Measurements from ENCODE around the gene OCRL. TPM values are rescaled to one million over a fixed set of nuclear protein-coding genes. Genes with fewer than 3 reads are reported as not detected.
A peak's percentile ranks its signal among the peaks of the same experiment; 100 is the strongest.
"Not testable (repeated sequence)": the region's sequence is repeated elsewhere in the genome, so short reads cannot be mapped to it uniquely, and the experiment has no call there.

OCRL gene
- total RNA-seq, 1 experiment from 2014 or later, result 36.4 TPM

GRCh38 chrX:129531132-129531531 is 8.9 kb upstream of the OCRL start:
- no peak for DNase-seq (ENCODE audit: extremely low read depth, low read depth)

DNA sequence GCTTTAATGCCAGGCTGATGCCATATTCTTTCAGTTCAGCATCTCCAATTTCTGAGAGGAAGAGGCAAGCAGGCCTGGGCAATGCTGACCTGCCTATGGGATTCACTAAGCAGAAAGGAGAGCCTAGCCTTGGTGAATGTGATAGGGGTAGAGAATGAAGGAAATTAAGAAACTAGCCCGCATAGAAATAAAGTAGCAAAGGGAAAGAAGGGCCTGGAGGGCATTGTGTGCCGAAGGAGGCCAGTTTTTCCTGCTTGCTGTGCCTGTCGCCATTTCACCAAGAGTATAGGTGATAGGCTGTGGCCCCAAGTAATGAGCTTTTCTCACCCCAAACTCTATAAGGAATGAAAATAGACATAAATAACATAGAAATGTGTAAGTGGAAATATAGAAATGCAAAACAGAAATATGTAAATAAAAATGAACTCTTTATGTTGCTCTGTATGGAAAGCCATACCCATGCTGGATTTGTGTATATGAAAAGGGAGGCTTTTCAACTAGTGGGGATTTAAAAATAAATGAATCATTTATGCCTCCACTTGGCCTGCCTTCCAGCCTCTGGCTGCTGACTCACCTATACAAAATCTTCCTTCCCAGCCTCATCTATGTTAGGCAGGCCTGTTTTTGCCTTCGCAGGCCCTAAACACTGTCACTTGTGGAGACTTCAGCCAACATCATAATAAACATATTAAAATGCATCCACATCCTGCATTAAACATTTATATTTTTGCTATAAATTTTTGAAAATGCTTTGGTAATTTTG is 5.1 kb upstream of the OCRL start:
- no peak for DNase-seq (ENCODE audit: extremely low read depth, low read depth)

DNA sequence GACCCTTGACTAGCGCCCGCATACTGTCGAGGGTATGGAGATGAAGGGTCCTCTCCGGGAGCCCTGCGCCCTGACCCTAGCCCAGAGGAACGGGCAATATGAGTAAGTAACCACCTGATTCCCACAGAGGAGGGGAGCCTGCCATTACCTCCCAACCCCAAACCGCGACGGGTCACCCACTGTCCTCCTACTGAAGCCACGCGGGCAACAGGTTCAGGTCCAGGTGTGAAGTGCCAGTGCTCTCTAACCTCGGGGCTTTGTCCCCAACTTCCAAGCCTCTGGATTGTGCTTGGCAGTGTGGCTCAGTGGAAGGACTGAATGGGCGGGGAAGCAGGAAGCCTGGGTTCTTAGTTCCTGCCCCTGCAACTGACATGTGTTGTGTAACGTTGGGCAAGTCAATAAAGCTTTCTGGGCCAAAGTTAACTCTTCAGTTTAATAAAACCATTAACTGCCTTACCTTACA is 694 bp downstream of the OCRL start:
- DNase-seq (ENCODE audit: extremely low read depth, low read depth), result no peak

- no peak for DNase-seq (ENCODE audit: extremely low read depth, low read depth)
Measured at GRCh38 chrX:129544780-129545179, 4.7 kb downstream of the OCRL start.

- DNase-seq (ENCODE audit: extremely low read depth, low read depth), result no peak
Measured at GRCh38 chrX:129545408-129545807, 5.3 kb downstream of the OCRL start.

- DNase-seq (ENCODE audit: extremely low read depth, low read depth), result no peak
Measured at GRCh38 chrX:129549124-129549523, 9.1 kb downstream of the OCRL start.

- DNase-seq (ENCODE audit: extremely low read depth, low read depth), result no peak
Measured at GRCh38 chrX:129553619-129554288, 13.7 kb downstream of the OCRL start.

DNA sequence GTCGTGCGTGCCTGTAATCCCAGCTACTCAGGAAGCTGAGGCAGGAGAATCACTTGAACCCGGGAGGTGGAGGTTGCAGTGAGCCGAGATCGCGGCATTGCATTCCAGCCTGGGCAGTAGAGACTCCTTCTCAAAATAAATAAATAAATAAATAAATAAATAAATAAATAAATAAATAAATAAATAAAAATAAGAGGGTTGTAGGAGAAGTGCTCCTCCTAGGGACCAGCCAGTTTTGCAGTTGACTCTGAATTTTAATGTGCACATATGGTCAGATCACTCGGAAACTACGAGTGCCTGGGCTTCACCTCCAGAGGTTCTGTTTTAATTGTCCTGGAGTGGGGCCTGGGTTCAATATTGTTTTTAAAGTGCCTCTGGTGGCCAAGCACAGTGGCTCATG is 14.8 kb downstream of the OCRL start:
- DNase-seq (ENCODE audit: extremely low read depth, low read depth), result not testable (repeated sequence)

GRCh38 chrX:129556806-129557315 is 16.8 kb downstream of the OCRL start:
- DNase-seq (ENCODE audit: extremely low read depth, low read depth), result no peak

DNA sequence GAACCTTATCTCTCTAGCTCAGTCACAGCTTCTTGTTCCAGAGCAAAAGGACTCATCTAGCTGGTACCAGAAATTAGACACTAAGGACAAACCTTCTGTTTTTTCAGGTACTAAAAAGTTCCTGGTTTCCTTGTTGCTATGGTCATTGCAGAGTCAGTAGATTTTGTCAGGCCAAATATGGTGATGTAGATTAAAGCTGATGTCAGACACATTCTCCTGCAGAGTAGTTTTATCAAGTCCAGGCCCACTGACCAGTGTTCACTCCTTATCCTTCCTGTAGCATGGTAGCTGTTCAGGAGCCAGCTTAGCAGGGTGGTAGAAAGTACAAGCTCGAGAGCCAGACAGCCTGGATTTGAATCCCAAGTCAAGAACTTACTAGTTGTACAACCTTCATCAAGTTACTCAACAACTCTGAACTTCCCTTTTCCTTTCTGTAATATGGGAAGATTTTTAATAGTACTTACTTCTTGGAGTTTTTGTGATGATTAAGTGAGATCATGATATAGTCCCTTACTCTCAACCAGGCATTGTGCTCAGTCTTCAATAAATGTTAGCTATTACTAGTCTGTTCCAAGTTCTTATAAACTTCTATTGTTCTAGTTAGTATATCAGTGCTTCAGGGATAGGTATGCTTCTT is 17.9 kb downstream of the OCRL start:
- no peak for DNase-seq (ENCODE audit: extremely low read depth, low read depth)

DNA sequence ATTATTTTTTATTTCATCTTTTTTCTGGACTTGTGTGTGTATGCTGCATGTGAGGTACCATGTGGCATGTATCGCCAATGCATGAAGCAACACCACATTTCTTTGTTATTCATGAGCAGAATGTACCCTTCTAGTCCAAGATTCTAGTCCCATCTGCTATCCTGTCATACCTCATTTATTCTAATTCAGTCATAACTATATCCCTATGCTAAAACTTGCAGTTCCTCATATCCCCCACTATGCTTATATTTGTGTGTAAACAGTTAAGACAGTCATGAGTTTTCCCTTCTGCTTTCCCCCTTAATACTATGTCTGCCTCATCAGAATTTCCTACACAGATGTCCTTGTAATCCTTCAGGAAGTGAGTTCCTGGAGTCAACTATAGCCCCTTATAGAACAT is 19.7 kb downstream of the OCRL start:
- no peak for DNase-seq (ENCODE audit: extremely low read depth, low read depth)

DNA sequence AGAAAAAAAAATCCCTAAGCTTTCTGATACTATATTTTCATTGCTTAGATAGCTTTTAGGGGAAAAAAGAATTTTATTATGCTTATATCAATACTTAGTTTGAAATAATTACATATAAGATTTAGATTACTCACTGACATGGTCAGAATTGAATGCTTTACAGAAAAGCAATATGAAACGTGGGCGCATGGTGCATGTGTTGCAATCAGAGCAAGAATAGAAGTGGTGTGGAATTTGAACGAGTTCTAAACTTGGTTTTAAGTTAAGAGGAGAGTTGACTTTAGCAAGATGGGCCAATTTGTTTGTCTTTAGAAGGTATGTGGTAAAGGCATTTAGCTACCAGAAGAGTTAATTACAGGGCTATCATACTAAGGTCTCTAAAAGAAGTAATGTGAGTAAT is 21.4 kb downstream of the OCRL start:
- no peak for DNase-seq (ENCODE audit: extremely low read depth, low read depth)

- not testable (repeated sequence) for DNase-seq (ENCODE audit: extremely low read depth, low read depth)
Measured at GRCh38 chrX:129564345-129564744, 24.3 kb downstream of the OCRL start.

GRCh38 chrX:129565046-129565650 is 25.1 kb downstream of the OCRL start:
- no peak for DNase-seq (ENCODE audit: extremely low read depth, low read depth)

- no peak for DNase-seq (ENCODE audit: extremely low read depth, low read depth)
Measured at GRCh38 chrX:129566073-129566472, 26.0 kb downstream of the OCRL start.

DNA sequence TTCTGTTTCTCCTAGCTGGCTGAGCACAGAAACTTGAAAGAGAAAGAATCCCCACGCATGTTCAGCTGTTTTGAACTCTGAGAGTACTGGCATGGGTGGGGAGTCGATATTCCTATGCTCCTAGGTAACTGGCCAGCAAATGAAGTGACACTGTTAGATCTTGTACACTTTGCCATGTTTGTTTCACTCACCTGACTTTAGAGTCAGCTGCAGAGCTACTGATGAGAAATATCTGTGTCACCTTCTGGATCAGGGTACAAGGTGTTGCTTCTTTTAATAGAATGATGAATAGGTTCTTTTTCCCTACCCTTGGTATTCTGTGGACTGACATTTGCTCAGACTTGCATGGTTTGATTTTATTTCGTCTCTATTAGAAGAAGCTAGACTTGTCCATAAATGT is 28.3 kb downstream of the OCRL start:
- DNase-seq (ENCODE audit: extremely low read depth, low read depth), result no peak

GRCh38 chrX:129572422-129572821 is 32.4 kb downstream of the OCRL start:
- no peak for DNase-seq (ENCODE audit: extremely low read depth, low read depth)

DNA sequence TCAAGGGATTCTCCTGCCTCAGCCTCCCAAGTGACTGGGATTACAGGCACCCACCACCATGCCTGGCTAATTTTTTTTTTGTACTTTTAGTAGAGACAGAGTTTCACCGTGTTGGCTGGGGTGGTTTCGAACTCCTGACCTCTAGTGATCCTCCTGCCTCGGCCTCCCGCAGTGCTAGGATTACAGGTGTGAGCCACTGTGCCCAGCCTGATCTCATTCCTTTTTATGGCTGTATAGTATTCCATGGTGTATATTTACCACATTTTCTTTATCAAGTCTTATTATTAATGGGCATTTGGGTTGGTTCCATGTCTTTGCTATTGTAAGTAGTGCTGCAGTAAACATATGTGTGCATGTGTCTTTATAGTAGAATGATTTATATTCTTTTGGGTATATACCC is 33.6 kb downstream of the OCRL start:
- DNase-seq (ENCODE audit: extremely low read depth, low read depth), result not testable (repeated sequence)

GRCh38 chrX:129574214-129574613 is 34.2 kb downstream of the OCRL start:
- no peak for DNase-seq (ENCODE audit: extremely low read depth, low read depth)

- no peak for DNase-seq (ENCODE audit: extremely low read depth, low read depth)
Measured at GRCh38 chrX:129576539-129576938, 36.5 kb downstream of the OCRL start.

DNA sequence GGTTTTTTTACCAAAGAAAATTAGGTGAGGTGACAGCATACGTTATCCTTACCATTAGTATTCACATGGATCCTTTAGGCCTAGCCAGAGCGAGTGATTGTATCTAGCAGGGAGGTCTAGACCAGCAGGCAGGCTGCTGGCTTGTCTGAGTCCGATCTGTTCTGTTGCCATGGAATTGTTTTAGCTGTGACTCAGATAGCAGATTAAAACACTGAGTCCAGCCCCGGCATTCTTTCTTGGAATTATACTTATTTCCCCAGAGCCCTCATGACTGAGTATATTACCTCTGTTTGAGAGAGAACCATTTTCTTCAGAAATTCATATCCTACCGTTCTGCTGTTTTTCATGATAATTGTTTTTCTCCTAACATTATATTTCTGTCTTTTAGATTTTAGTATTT is 37.4 kb downstream of the OCRL start:
- DNase-seq (ENCODE audit: extremely low read depth, low read depth), result peak; percentile 7
